ENCODE measurements around the gene ADAMTS14. TPM values are rescaled to one million over a fixed set of nuclear protein-coding genes. Genes with fewer than 3 reads are reported as not detected.

The ADAMTS14 gene
- total RNA-seq, 2 donors from 2014 or later = 0.33 TPM; not detected in 1

DNA sequence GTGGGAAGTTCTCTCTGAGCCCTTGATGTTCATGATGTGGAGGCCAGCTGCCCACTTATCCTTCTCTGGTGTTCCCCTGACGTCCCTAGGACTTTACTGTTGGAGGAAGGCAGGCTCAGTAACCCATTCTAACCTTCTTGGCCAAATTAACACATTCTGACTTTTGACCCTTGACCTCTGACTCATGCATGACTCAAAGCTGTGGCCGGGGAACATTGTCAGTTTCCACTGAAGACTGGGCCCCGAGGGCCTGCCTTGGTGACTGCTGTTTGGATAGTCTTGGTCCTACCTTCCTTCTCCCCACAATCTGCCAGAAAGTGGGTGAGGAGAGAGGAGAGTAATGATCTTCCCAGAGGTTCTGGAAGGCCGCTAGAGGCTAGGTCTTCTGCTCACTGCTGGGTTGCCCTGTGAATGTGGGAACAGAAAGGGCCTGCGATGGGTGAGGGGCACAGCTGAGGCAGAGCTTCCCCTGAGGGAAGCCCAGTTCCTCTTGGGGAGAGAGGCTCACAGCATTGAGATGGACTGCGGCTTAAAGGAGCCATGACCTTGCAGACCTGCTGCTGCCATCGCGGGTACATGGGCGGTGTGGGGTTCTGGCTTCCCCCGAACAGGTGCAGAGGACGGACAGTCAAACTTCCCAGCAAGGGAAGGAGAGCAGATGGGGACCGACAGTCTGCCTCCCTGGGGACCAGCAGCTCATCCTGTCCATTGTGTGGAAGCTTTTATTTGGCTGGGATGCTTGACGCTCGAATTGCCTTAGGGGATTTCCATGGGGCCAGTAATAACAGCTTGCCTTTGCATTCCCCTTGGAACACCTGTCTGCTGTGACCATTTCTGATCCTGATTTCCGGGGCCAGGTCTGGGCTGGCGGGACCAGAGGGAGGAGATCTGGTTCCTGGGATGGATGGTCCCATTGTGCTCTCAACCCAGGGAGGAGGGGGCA is 43.8 kb downstream of the ADAMTS14 start:
- 58 to 69% methylated on average over 13 to 16 of the region's 16 CpGs for WGBS, 2 donors
- TF ChIP-seq POLR2A (IDR thresholded peaks at IDR 0.05) (no peak), CTCF (IDR thresholded peaks at IDR 0.05) (no peak)
- intact Hi-C loops (cut with DNase I) = no loop called here
- no peaks in the 10 kb centered on the region for H3K27me3 ChIP-seq
- DNase-seq (peak in 1 of 4 donors; percentile 10), ATAC-seq (no peak)
- H3K27ac ChIP-seq = no peak overlapping the region
- H3K36me3 ChIP-seq (replicated peaks in 1 of 2; ENCODE audit: insufficient read depth in 1 of 2, low read depth in 2 of 2) = no peaks in the 10 kb centered on the region
- no peaks in the 10 kb centered on the region for H3K4me1 ChIP-seq
- no peaks in the 10 kb centered on the region for H3K9me3 ChIP-seq
- no peak overlapping the region for H3K4me3 ChIP-seq

DNA sequence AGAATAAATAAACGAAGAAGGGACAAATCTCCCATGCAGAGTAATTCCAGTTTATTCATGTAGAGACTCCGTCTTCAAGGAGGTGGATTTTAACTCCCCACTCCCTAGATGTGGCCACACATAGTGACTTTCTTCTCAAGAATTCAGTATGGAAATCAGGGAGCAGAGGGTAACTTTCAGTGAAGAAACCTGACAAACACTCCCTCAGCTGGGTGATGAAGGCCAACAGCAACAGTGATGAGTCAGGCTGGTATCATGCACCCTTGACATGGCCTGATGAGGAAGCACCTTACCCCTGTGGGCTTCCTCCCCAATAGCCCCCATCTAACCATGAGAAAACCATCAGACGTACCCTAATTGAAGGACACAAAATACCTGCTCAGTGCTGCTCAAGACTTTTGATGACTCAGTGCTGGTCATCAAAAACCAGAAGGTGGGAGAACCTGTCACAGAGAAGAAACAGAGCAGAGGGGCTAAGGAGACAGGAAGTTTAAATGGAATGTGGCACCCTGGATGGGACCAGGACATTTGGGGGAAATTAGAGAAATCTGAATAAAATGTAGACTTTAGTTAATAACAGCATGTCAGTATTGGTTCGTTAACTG is 50.6 kb downstream of the ADAMTS14 start:
- DNase-seq (no peak), ATAC-seq (no peak)
- H3K27ac ChIP-seq = no peak overlapping the region
- 72 to 74% methylated on average over 4 of the region's 4 CpGs for WGBS, 2 donors
- no peaks in the 10 kb centered on the region for H3K4me1 ChIP-seq
- no peaks in the 10 kb centered on the region for H3K27me3 ChIP-seq
- H3K9me3 ChIP-seq = no peaks in the 10 kb centered on the region
- TF ChIP-seq POLR2A (IDR thresholded peaks at IDR 0.05) = no peak
- TF ChIP-seq CTCF (IDR thresholded peaks at IDR 0.05) = no peak
- no peak overlapping the region for H3K4me3 ChIP-seq
- no peaks in the 10 kb centered on the region for H3K36me3 ChIP-seq (replicated peaks in 1 of 2; ENCODE audit: insufficient read depth in 1 of 2, low read depth in 2 of 2)
- intact Hi-C loops (cut with DNase I) = no loop called here

DNA sequence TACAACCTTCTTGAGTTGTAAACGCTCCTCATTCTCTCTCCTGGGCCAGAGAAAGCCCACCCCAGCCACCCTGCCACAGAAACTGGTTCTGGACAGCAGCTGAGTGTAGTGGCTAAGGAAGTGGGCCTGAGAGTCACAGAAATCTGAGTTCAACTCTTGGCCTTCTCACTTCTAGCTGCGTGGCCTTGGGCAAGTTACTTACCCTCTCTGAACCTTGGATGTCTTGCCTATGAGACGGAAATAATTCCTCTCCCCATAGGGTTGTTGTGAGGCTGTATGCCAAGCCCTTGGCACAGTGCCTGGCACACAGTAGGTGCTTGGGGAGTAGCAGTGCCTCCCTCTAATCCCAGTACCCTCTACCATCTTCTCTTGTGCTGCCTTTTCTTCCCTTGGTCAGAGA is 51.5 kb downstream of the ADAMTS14 start:
- Histone ChIP-seq H3K4me1 (no peaks in the 10 kb centered on the region), H3K36me3 (replicated peaks in 1 of 2; ENCODE audit: insufficient read depth in 1 of 2, low read depth in 2 of 2) (no peaks in the 10 kb centered on the region), H3K27me3 (no peaks in the 10 kb centered on the region), H3K4me3 (no peak overlapping the region), H3K9me3 (no peaks in the 10 kb centered on the region), H3K27ac (no peak overlapping the region)
- no peak for TF ChIP-seq POLR2A (IDR thresholded peaks at IDR 0.05)
- no peak for TF ChIP-seq CTCF (IDR thresholded peaks at IDR 0.05)
- ATAC-seq = no peak
- intact Hi-C loops (cut with DNase I) = no loop called here
- 86 to 100% methylated on average over 3 of the region's 3 CpGs for WGBS, 2 donors
- DNase-seq = no peak

DNA sequence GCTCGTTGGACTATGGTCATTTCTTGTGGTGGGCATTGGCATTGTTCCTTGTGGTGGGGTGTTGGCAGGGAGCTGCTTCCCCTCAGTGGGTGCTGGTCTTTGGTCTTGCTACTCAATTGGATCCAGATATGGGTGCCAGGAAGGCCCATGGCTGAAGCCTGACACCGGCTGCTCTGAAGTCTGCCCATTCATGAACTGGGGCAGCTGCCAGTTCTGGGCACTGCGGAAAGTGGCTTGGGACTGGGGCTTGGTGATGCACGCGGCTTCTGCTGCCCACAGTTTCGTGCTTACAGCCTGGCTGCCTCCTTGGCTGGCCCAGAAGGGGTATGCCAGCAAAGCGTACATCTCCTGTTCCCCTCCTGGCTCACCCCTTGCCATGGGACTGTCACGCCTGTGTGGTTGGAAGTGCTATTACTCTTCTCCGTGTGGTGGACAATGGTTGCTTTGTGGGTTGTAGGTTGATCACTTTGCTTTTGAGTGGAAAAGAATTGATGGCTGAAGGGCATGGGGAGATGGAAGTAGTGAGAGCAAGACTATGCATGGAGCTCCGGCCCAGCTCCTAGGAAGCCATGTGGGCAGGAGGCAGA is 54.7 kb downstream of the ADAMTS14 start:
- Histone ChIP-seq H3K4me3 (no peak overlapping the region), H3K9me3 (no peaks in the 10 kb centered on the region), H3K36me3 (replicated peaks in 1 of 2; ENCODE audit: insufficient read depth in 1 of 2, low read depth in 2 of 2) (no peaks in the 10 kb centered on the region), H3K27ac (no peak overlapping the region), H3K27me3 (no peaks in the 10 kb centered on the region), H3K4me1 (no peaks in the 10 kb centered on the region)
- no peak for DNase-seq
- WGBS, 2 donors = 55 to 81% methylated on average over 3 to 10 of the region's 10 CpGs
- no peak for TF ChIP-seq POLR2A (IDR thresholded peaks at IDR 0.05)
- TF ChIP-seq CTCF (IDR thresholded peaks at IDR 0.05) = no peak
- intact Hi-C loops (cut with DNase I) = no loop called here
- ATAC-seq = no peak

All from body of pancreas (tissue), 4 donors.